Endothelial cell (in vitro differentiated cells): ENCODE results near the gene RPS6KL1. TPM values are rescaled to one million over a fixed set of nuclear protein-coding genes. Genes with fewer than 3 reads are reported as not detected.

Source experiments
- DNase-seq: peaks from one replicate; pipeline ENCODE4 v3.0.0; 2021; ENCODE audit warnings: low spot score
- H3K27ac Mint-ChIP-seq: one replicate; pipeline ENCODE4 v1.8.0; 2021; ENCODE audit warnings: mixed read lengths, inconsistent platforms; ENCODE audit not compliant: unreplicated experiment
- H3K27me3 Mint-ChIP-seq: one replicate; pipeline ENCODE4 v1.8.0; 2021; ENCODE audit warnings: mild to moderate bottlenecking, moderate library complexity, mixed read lengths, inconsistent platforms; ENCODE audit not compliant: unreplicated experiment
- H3K36me3 Mint-ChIP-seq: one replicate; pipeline ENCODE4 v1.8.0; 2021; ENCODE audit warnings: mild to moderate bottlenecking, low read depth, mixed read lengths, inconsistent platforms; ENCODE audit not compliant: unreplicated experiment
- H3K4me1 Mint-ChIP-seq: one replicate; pipeline ENCODE4 v1.8.0; 2021; ENCODE audit warnings: mild to moderate bottlenecking, mixed read lengths, inconsistent platforms; ENCODE audit not compliant: unreplicated experiment
- H3K4me3 Mint-ChIP-seq: one replicate; pipeline ENCODE4 v1.8.0; 2021; ENCODE audit warnings: mild to moderate bottlenecking, mixed read lengths, inconsistent platforms; ENCODE audit not compliant: unreplicated experiment
- H3K9me3 Mint-ChIP-seq: one replicate; pipeline ENCODE4 v1.8.0; 2021; ENCODE audit warnings: mixed read lengths, inconsistent platforms; ENCODE audit not compliant: unreplicated experiment
- total RNA-seq: library from RNA; stranded (reverse); fragmentation: NEBNext Ultra II Directional; extraction: Animal tissue kit (Norgen Biotek cat#: 25700); gene quantifications from one replicate; pipeline ENCODE4 v1.2.1, GENCODE V29; 2021; ENCODE audit not compliant: unreplicated experiment
- TF ChIP-seq, protein P1 (sequence below): fragments of 200-600 bp; sonication (generic); IDR thresholded peaks from one replicate; pipeline ENCODE4 v1.5.0; 2021; ENCODE audit warnings: antibody characterized with exemption; ENCODE audit not compliant: unreplicated experiment

Gene RPS6KL1
- total RNA-seq, 1 donor from 2014 or later: 2.3 TPM

DNA sequence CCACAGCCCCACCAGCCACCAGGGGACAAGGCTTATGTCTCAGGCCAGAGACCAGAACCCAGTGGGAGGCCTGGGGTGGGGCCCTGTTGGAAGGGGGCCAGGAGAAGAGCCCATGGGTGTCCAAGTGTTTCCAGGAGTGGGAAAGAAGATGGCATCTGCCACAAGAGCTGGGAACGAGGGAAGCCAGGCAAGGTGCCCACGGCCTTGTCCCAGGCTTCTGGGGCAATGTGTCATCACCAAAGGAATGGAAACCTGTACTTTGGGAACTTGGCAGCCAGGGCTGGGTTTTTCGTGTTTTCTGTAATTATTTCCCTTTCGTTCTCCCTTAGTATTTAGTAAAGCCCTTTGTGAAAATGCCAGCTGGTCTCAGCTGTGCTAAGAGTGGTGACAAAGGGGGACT, 37.7 kb upstream of the RPS6KL1 start:
- H3K36me3 Mint-ChIP-seq: peaks cover 4% of the 10 kb centered on the region

DNA sequence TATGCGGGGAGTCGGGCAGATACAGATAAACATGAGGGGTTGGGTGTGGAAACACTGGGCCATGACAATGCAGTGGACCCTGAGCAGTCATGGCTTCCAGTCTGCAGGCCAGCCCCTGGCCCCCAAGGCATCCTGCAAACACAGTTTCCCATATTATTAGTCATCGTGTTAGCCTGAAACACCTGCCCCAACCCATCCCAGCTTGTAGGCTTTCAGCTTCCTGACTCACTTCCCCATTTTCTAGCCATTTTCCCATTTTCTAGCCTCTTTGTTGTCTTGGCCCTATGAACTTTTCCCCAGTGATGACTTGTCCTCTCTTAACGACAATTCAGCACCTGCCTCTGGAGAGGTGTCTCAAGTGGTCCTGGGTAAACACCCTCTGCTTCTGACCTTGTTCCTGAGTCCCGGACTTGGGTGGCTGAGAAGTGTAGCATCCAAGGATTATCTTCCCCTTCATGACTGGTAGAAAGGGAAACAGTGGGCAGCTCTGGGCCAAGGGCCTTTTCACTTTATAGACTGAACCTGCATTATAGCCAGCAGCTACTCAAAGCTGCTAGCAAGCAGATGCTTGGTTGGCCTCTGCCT, 36.6 kb upstream of the RPS6KL1 start:
- H3K27ac Mint-ChIP-seq: no peak overlapping the region
- TF ChIP-seq, protein P1, sequence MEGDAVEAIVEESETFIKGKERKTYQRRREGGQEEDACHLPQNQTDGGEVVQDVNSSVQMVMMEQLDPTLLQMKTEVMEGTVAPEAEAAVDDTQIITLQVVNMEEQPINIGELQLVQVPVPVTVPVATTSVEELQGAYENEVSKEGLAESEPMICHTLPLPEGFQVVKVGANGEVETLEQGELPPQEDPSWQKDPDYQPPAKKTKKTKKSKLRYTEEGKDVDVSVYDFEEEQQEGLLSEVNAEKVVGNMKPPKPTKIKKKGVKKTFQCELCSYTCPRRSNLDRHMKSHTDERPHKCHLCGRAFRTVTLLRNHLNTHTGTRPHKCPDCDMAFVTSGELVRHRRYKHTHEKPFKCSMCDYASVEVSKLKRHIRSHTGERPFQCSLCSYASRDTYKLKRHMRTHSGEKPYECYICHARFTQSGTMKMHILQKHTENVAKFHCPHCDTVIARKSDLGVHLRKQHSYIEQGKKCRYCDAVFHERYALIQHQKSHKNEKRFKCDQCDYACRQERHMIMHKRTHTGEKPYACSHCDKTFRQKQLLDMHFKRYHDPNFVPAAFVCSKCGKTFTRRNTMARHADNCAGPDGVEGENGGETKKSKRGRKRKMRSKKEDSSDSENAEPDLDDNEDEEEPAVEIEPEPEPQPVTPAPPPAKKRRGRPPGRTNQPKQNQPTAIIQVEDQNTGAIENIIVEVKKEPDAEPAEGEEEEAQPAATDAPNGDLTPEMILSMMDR: no peak
- no peak for DNase-seq
- H3K27me3 Mint-ChIP-seq: peaks cover 10% of the 10 kb centered on the region
- H3K9me3 Mint-ChIP-seq: no peaks in the 10 kb centered on the region
- H3K4me1 Mint-ChIP-seq: peaks cover 4% of the 10 kb centered on the region
- H3K4me3 Mint-ChIP-seq: no peak overlapping the region
- H3K36me3 Mint-ChIP-seq: peaks cover 4% of the 10 kb centered on the region

More for the DNA sequence above, 37.7 kb upstream of the RPS6KL1 start:
- H3K27ac Mint-ChIP-seq: no peak overlapping the region
- DNase-seq: no peak
- peaks cover 4% of the 10 kb centered on the region for H3K4me1 Mint-ChIP-seq
- no peak overlapping the region for H3K4me3 Mint-ChIP-seq
- peaks cover 10% of the 10 kb centered on the region for H3K27me3 Mint-ChIP-seq
- TF ChIP-seq, protein P1: no peak
- no peaks in the 10 kb centered on the region for H3K9me3 Mint-ChIP-seq

DNA sequence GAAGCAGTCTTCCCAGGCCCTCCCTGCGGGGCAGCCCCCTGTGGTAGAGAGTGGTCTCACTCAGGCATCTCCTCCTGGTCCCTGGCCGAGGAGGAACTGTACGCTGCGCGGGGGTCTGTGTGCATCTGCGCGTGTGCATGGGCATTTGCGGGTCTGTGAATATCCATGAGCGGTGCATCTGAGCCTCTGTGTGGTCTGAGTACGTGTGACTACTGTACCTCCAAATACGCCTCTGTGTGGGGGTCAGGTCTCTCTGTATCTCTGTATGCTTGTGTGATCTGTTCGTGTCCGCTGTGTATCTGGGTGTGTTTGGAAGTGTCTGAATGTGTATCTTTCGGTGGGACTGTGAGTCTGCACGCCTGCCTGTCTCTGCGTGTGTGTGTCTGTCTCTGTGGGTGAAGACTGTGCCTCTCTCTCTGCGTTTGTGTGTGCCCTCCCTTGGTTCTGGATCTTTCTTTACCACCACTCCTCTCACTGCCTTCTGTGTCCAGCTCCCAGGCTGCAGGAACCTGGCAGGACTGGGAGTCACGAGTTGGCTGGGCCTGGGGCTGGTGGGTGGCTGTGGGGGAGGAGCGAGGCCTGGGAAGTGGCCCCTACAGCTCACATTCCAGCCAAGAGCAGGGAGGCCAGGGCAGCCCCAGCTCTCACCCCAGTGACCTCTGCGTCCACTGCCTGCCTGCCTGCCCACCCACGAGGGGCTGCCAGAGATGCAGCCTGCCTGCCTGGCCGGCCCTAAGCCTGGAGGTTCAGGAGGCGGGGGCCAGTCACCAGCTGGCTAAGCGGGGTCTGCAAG, 33.4 kb upstream of the RPS6KL1 start:
- Mint-ChIP-seq H3K9me3 (no peaks in the 10 kb centered on the region), H3K36me3 (peaks cover 4% of the 10 kb centered on the region), H3K27ac (peak overlapping the region; percentile 19), H3K4me1 (no peaks in the 10 kb centered on the region), H3K4me3 (peak overlapping the region; percentile 35), H3K27me3 (peaks cover 13% of the 10 kb centered on the region)
- DNase-seq: no peak
- TF ChIP-seq, protein P1: no peak

DNA sequence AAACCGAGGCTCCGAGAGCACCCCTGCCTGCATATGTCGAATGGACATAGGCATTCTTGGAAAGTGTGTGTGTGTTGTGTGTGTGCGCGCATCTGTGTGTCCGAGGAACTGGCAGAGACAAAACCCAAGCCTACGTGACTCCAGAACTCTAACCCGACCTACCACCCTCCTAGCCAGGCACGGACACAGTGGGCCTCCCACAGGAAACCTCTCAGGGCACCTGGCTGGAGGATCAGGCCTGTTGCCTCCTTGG, 32.9 kb upstream of the RPS6KL1 start:
- H3K4me3 Mint-ChIP-seq: no peak overlapping the region
- peaks cover 3% of the 10 kb centered on the region for H3K4me1 Mint-ChIP-seq
- DNase-seq: no peak
- no peak overlapping the region for H3K27ac Mint-ChIP-seq
- no peaks in the 10 kb centered on the region for H3K9me3 Mint-ChIP-seq
- peaks cover 4% of the 10 kb centered on the region for H3K36me3 Mint-ChIP-seq
- peaks cover 13% of the 10 kb centered on the region for H3K27me3 Mint-ChIP-seq
- TF ChIP-seq, protein P1: no peak

DNA sequence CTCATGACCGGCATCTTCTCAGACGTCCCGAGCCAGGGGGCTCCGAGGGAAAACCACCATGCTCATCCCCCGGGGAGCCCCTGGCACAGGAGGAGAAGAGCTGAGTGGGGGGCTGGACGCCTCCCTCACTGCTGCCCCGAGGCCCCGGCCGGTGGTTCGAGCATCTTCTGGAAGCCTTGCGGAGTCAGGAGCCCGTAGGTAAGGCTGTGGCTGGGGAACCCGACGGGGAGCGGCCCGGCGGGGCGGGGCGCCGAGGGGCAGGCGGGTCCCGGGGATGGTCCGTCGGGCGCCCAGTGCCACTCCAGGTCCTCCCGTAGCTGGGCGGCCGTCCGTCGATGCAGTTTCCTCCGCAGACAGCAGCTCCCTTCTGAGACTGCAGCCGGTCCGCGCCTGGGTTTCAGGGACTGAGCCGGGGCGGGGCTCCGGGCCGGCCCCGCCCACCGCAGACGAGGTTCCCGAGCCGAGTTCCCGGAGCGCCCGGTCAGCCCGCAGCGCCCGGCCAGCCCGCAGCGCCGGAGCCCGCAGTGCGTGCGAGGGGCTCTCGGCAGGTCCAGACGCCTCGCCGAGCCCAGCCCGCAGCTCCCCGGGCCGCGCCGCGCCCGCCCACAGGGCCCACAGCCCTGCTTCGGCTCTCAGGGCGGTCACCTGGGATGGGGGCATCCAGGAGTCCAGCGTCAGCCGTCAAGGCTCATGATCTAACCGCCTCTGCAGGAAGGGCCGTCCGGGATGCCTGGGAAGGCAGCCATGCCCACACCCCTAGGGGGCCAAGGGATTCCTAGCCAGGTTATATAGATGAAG, 32.4 kb upstream of the RPS6KL1 start, which contains the start of gene PGF:
TSS of gene PGF (minus strand) at position 369 of the 798 bp plus-strand sequence. CDS start at position 14, 355 bp downstream.
- peaks cover 5% of the 10 kb centered on the region for H3K36me3 Mint-ChIP-seq
- H3K9me3 Mint-ChIP-seq: no peaks in the 10 kb centered on the region
- peaks cover 3% of the 10 kb centered on the region for H3K4me1 Mint-ChIP-seq
- peak within 1 kb of the TSS; percentile 35 for H3K4me3 Mint-ChIP-seq
- peak within 1 kb of the TSS; percentile 19 for H3K27ac Mint-ChIP-seq
- DNase-seq: peak; percentile 68
- peaks cover 13% of the 10 kb centered on the region for H3K27me3 Mint-ChIP-seq
- TF ChIP-seq, protein P1: no peak
